Psoas muscle (tissue), 8 donors: ENCODE results near the gene DZIP1. TPM values are rescaled to one million over a fixed set of nuclear protein-coding genes. Genes with fewer than 3 reads are reported as not detected.

Experiments used
- ATAC-seq, 4 donors: fragments of 200-7000 bp; cut with Tn5 transposase; one replicate each; pipeline ENCODE4 v1.9.1; 2020; ENCODE audit warnings: moderate library complexity in 3 of 4, mild to moderate bottlenecking in 2 of 4
- DNase-seq, 2 donors: peaks; one replicate each; pipeline ENCODE4 v3.0.0-alpha.2; 2020
- H3K27ac ChIP-seq: fragments of 200-600 bp; one replicate; pipeline ENCODE4 v1.8.0; 2022
- H3K27me3 ChIP-seq, 3 donors: fragments of 200-600 bp in 1 of 3; one replicate each; pipeline versions ENCODE4 v1.6.1 to v1.8.0; 2013 to 2022; ENCODE audit warnings: low read length in 2 of 3, mild to moderate bottlenecking in 2 of 3, moderate library complexity in 1 of 3; ENCODE audit not compliant: insufficient read depth in 3 of 3
- H3K36me3 ChIP-seq, 2 donors: fragments of 200-600 bp in 1 of 2; one replicate each; pipeline versions ENCODE4 v1.6.1 to v1.8.0; 2013 to 2022; ENCODE audit warnings: low read depth in 1 of 2, mild to moderate bottlenecking in 1 of 2, moderate library complexity in 1 of 2; ENCODE audit not compliant: insufficient read depth in 1 of 2
- H3K4me1 ChIP-seq: fragments of 200-600 bp; one replicate; pipeline ENCODE4 v1.8.0; 2022
- H3K4me3 ChIP-seq: fragments of 200-600 bp; one replicate; pipeline ENCODE4 v1.8.0; 2022; ENCODE audit warnings: mild to moderate bottlenecking
- H3K9me3 ChIP-seq: fragments of 200-600 bp; one replicate; pipeline ENCODE4 v1.8.0; 2022
- CTCF ChIP-seq: fragments of 200-600 bp; IDR thresholded peaks from one replicate; pipeline ENCODE4 v1.8.0; 2022; ENCODE audit warnings: antibody characterized with exemption
- WGBS, 3 donors: extraction: QIAGEN DNeasy Blood & Tissue Kit; methylation state at CpG; one replicate each; pipeline versions ENCODE4 v1.1.6 to v1.1.7; 2013; 5-methylcytosine and 5-hydroxymethylcytosine counted together
- intact Hi-C, 2 donors: fragments of 100-400 bp; cut with DNase I; formaldehyde crosslinking; loops; one replicate each; pipeline versions ENCODE4 v1.11.0 to v1.14.2; 2022
- polyA plus RNA-seq, 3 donors: library from polyadenylated mRNA; stranded (reverse); fragments of 200-250 nt; gene quantifications; one replicate each; pipeline ENCODE4 v1.2.3, GENCODE V29; 2013
- total RNA-seq, 4 donors: library from RNA; stranded (reverse); fragmentation: NEBNext Ultra II Directional in 2 of 4; extraction: Animal tissue kit (Norgen Biotek cat#: 25700) in 2 of 4; gene quantifications; one replicate each; pipeline versions ENCODE4 v1.2.1 to v1.2.4, GENCODE V29; 2021 to 2023
- donor health status: healthy with polysubstance abuse.
- donor health status: DM: no; HTN: no; CAD: no; lungs with moderate emphysema.
- donor health status: Bipolar disorder and iron deficiency.
- donor health status: healthy.
- donor health status: DM: yes; HTN: yes; CAD: no.
- donor health status: DM: no; HTN: no; CAD: no.
- donor health status: DM: no; HTN: no; CAD: no.
- donor health status: DM: yes; HTN: yes; CAD: no.

DZIP1 gene
- total and polyA plus RNA-seq, 7 donors = 0.70 to 2.9 (median 1.8) TPM

DNA sequence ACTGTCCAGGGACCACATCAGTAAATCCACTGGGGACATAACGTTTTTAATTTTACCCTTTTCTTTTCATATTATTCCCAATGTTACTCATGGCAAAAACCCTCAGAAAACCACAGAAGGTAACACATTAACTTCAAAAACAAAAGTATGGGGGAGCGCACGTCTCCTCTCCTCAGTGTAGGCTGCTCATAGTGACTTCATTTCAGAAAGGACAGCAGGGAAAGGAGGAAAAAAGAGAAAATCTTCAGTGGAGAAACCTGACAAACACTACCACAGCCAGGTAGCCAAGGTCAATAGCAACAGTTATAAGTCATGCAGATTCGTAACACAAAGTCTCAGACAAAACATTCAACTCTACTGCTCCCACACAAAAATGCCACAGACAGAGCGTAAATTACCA lies 21.4 kb downstream of the DZIP1 start:
- no peak for DNase-seq
- H3K9me3 ChIP-seq = peaks cover 7% of the 10 kb centered on the region
- H3K4me1 ChIP-seq = no peaks in the 10 kb centered on the region
- no peaks in the 10 kb centered on the region for H3K27me3 ChIP-seq
- WGBS, 3 donors = 50 to 55% (median 51%) methylated on average over 5 of the region's 5 CpGs
- ATAC-seq = no peak
- no peak overlapping the region for H3K4me3 ChIP-seq
- no peak for TF ChIP-seq CTCF
- intact Hi-C loops = loop anchor here in 1 of 2 donors (2.0 kb wide), 1 partner anchor 214 kb away; no protein-coding TSS in a partner anchor
- no peaks in the 10 kb centered on the region for H3K36me3 ChIP-seq
- no peak overlapping the region for H3K27ac ChIP-seq

- Histone ChIP-seq H3K27me3 (no peaks in the 10 kb centered on the region), H3K36me3 (no peaks in the 10 kb centered on the region), H3K4me1 (no peaks in the 10 kb centered on the region), H3K9me3 (no peaks in the 10 kb centered on the region), H3K27ac (no peak overlapping the region), H3K4me3 (no peak overlapping the region)
- ATAC-seq (no peak), DNase-seq (no peak)
- no peak for TF ChIP-seq CTCF
- intact Hi-C loops = no loop called here
- 55 to 79% (median 73%) methylated on average over 10 of the region's 10 CpGs for WGBS, 3 donors
Measured at GRCh38 chr13:95620825-95621498, 23.5 kb downstream of the DZIP1 start.

- DNase-seq = no peak
- no peak overlapping the region for H3K27ac ChIP-seq
- no peak for ATAC-seq
- WGBS, 3 donors = 79 to 84% (median 83%) methylated on average over 2 of the region's 2 CpGs
- intact Hi-C loops = no loop called here
- no peak for TF ChIP-seq CTCF
- H3K27me3 ChIP-seq = no peaks in the 10 kb centered on the region
- H3K4me3 ChIP-seq = no peak overlapping the region
- H3K4me1 ChIP-seq = no peaks in the 10 kb centered on the region
- no peaks in the 10 kb centered on the region for H3K9me3 ChIP-seq
- no peaks in the 10 kb centered on the region for H3K36me3 ChIP-seq
Measured at GRCh38 chr13:95620030-95620824, 24.3 kb downstream of the DZIP1 start.

- H3K36me3 ChIP-seq = no peaks in the 10 kb centered on the region
- H3K4me1 ChIP-seq = no peaks in the 10 kb centered on the region
- intact Hi-C loops = no loop called here
- H3K9me3 ChIP-seq = no peaks in the 10 kb centered on the region
- no peak overlapping the region for H3K4me3 ChIP-seq
- ATAC-seq (no peak), DNase-seq (no peak)
- H3K27ac ChIP-seq = no peak overlapping the region
- no peak for TF ChIP-seq CTCF
- WGBS, 3 donors = 90 to 93% (median 92%) methylated on average over 3 of the region's 3 CpGs
- H3K27me3 ChIP-seq = no peaks in the 10 kb centered on the region
Measured at GRCh38 chr13:95615539-95615938, 29.0 kb downstream of the DZIP1 start.
